Erythroblast (primary cell): Measurements from ENCODE around the gene LRP1B.
A peak's percentile ranks its signal among the peaks of the same experiment; 100 is the strongest.

Experiments
- DNase-seq, 2 experiments: peaks; one replicate each; lab custom pipeline; 2025; lab: John Stamatoyannopoulos, UW
- GATA1 ChIP-seq: IDR thresholded peaks from 2 replicates; pipeline ENCODE4 v1.6.1; 2011; ENCODE audit warnings: low read depth, mild to moderate bottlenecking, control low read depth, low read length, moderate library complexity
- POLR2A ChIP-seq: IDR thresholded peaks from 2 replicates; pipeline ENCODE4 v1.6.1; 2011; ENCODE audit warnings: mild to moderate bottlenecking, low read length

Gene LRP1B

DNA sequence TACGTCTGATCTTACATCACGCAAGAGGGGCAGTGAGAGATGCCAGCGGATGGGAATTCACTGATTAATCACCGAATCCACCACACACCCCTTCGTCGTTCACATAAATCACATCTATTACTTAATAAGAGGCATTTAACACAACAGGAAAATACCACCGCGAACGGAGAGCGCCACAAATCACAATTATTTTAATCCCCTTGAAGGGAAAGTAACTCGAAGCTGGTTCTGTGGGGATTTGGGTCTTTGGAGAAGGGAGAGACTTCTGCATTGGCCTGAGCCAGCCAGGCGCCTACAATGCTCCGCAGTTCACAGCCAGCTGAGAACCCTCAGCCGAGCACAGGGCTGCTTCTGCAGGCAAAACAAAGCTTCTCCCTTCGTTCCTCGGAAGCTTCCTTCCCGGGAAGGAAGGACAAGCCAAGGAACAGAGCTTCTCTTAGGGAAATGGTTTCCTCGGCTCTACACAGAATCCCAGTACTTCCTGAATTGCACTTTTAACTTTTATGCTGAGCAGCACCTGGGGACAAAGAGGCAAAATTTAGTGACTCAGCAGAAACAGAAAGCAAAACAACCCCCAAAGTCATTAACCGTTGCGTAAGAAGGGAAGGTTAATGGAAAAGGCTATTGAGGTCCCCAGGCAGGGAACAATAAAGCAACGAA lies at the start of gene LRP1B:
Gene LRP1B (minus strand): TSS at position 7 of the 660 bp plus-strand sequence. CDS start 287 bp downstream, outside the sequence.
- no peak for TF ChIP-seq GATA1
- no peak for TF ChIP-seq POLR2A
- peak; percentile 3 to 14 for DNase-seq

DNA sequence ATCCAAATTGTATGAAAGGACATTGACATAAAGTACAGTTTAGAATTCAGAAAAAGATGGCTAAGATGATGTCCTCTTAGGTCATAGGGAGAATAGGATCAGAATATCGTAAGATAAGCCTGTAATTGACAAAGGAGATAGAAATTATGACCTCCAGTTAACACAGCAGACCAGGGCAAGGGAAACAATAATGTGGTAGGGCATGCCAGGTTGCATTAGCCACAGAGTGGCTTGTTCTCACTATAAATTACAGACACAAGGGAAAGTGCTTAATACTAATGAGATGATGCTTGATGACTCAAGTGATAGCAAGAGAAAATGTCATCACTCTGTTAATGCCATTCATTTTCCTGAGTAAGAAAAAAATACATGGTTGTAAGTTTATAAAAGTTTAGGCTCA lies 48.9 kb upstream of the LRP1B start:
- no peak for TF ChIP-seq POLR2A
- no peak for TF ChIP-seq GATA1
- DNase-seq, result no peak

DNA sequence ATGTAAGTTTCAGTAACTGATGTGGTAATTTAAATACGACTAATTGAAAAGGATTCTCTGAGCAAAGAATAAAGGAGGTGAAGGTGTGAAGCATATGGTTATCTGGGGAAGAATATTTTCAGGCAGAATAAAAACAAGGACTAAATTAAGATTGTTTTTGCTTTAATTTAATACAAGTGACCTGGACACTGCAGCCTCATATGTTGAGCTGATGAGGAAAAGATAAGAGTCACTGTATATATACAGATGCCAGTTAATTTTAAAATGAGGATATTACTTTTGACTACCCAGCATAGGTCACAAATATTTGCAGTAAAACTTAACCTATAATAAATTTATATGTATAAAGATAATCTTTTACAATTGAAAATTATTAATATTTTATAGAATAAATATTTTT lies 47.8 kb upstream of the LRP1B start:
- TF ChIP-seq GATA1 (no peak), POLR2A (no peak)
- DNase-seq, result no peak

DNA sequence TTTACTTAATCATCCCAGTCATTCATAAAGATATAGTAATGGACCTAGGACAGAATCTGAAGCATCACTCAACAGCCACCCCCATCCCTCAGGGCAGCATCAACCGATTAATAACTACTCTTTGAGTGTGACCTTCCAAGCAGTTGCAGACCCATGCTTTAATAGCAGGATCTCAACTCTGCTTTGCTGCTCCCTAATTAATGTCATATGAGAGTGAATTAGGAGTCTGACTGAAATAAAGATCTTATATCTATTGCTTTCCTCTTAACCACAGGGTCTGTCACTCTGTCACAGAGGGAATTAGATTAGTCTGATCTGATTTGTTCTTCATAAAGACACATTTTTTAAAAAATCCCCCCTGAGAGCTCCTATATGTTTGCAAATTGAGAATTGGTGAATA lies 46.1 kb upstream of the LRP1B start:
- no peak for DNase-seq
- no peak for TF ChIP-seq POLR2A

DNA sequence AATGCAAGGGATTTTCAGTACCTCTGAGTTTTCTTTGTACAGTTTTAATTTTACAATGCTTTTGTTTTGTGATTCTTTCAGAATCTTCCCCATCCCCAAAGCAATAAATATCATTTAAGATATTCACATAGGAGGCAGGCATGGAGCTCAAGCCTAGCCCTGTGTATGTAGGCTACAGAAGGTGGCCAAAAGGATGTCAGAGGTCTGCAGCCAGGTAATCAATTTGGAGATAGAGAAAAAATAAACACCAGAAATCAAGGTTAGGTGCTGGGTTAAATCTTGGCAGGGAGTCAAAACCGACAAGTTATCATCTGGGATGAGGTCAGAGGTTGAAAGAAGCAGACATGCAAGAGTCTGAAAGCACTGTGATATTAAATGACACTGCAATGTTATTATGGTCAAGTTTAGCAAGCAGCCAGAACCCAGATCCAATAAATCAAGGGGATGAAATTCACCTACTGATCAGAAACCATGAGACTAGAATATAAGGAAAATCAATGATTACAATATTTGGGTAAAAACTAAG lies 45.1 kb upstream of the LRP1B start:
- TF ChIP-seq GATA1, result no peak
- no peak for TF ChIP-seq POLR2A
- DNase-seq, result peak in 1 of 2 experiments; percentile 20

DNA sequence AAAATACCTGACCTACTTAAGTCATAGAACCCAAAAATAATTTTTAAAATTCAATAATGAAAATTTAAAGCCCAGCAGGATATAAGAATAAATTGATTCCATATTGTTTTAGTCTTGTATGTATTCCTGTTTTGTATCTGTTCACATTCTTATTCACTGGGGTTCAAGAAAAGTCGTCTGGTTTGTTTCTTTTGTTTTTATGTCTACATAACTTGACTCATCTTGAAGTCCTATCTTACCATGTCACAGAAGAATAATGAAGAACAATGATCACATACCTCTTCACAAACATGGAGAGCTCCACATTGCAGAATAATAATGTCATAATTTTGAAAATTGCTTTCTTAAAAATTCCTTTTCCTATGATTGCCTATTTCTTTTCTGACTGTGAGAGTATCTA lies 43.4 kb upstream of the LRP1B start:
- TF ChIP-seq GATA1 (no peak), POLR2A (no peak)
- DNase-seq, result no peak

DNA sequence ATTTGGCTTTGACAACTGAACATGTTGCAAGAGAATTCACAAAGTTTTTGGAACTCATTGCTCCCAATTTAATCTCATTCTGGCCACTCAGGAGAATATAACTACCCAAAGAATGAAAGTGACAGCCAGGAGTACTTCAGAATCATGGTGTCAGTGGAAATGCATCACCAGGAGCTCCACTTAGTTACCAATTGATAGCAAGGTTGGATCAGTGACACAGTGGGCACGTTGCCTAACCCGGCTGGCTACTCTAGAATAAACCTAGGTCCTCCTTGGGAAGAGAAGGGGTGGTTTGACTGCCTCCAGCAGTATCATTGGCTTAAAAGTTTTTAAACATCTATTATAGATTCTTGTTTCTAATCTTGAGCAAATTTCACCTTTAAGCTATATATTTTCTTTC lies 40.0 kb upstream of the LRP1B start:
- TF ChIP-seq POLR2A (no peak), GATA1 (no peak)
- DNase-seq, result no peak

DNA sequence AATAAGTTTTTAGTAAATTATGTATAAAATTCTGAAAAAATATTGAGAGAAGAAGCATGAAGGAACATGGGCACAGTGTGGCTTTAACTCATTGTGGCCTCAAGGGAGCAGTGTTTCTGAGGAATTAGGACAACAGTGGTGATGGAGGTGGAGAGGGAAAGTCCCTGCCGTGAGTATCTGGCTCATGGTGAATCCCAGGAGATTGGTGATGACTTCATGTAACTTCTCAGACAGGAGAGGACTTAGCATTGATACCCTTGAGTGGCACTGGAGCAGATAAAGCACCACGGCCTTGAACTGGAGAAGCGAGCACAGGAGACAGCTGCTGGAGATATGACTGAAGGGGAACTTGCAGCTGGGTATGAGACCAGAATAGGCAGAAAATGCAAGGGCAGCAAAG lies 35.0 kb upstream of the LRP1B start:
- TF ChIP-seq POLR2A (no peak), GATA1 (no peak)
- peak in 1 of 2 experiments; percentile 2 for DNase-seq

DNA sequence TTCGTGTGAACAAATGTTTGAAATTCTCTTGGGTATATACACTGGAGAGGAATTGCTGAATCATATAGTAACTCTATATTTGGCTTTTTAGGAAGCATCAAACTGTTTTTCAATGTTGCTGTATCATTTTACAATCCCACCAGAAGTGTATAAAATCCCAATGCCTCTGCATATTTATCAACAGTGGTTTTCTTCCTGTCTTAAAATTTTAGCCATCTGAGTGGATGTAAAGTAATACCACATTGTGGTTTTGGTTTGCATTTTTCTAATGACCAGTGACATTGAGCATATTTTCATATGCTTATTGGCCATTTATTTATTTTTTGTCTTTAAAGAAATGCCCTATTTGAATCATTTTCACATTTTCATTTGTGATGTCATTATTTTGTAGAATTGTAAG lies 22.8 kb upstream of the LRP1B start:
- TF ChIP-seq POLR2A (no peak), GATA1 (no peak)
- DNase-seq, result no peak

DNA sequence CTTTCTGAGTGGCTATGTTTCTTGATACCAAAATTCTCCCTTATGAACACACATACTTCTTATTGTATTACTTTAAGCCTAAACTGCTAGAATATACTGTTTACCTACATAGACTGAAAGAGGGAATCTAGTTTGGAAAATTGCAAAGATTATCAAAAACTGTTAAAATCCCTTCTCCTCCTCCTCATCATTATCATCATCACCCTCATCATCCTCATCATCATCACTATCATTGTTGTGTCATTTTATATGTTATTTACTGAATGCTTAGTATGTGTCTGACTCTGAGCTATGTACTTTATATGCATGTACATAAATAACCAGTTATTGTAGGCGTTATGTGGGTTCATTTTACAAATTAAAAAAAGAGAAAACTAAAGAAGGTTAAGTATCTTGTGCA lies 19.6 kb upstream of the LRP1B start:
- TF ChIP-seq POLR2A (no peak), GATA1 (no peak)
- no peak for DNase-seq

DNA sequence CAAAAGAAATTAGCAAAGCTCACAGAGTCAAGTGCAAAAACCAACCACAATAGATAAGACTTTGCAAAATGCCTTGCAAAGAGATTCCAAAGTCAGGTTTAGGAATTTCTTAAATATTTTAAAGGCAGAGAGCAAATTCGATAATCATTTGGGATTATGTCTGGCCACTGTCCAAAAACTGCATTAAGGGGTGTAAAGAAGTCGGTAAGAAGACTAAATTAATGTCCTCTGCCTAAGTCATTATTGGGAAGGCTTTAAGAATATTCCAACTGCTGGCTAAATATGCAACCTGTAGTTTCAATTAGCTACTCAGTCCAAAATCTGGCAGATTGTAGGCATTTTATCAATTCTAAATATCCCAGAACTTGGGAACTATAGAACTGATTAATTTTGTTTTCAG lies 13.7 kb upstream of the LRP1B start:
- DNase-seq, result no peak
- TF ChIP-seq POLR2A, result no peak
- no peak for TF ChIP-seq GATA1

DNA sequence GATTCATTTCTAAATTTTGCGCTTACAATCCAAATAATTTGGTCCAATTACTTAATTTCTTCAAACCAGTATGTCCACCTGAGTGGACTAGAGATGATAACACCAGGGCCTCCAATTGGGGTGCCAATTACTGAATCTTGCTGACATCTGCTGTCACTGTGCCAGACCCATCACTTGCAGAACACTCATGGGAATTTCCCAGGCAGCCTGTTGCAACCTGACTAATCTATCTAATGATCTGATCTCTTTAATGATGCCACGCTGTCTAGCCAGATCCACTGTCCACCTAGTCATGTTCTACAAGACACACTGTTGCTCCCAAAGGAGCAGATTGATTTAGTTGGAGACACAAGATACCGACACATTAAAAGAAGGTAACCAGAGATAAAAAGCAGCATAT lies 11.8 kb upstream of the LRP1B start:
- TF ChIP-seq POLR2A (no peak), GATA1 (no peak)
- DNase-seq, result no peak

DNA sequence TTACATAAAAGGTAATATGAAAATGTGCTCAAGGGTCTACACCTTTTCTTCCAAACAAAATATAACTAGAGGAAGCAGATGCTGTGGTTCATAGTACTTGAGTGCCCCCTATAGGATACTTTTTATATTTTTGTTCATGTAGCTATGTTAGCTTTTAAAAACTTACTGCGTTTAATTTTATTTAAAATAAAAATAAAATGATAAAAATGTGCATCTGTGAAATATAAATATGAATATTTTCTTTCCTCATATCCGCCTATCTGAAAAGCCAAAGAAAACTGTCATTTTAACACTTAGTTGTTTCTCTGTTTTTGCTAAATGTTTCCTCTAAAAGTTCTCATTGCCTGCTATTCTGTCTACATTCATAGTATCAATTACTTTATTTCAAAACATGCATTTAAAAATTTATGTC lies 9.6 kb upstream of the LRP1B start:
- TF ChIP-seq POLR2A (no peak), GATA1 (no peak)
- DNase-seq, result peak; percentile 2 to 37

DNA sequence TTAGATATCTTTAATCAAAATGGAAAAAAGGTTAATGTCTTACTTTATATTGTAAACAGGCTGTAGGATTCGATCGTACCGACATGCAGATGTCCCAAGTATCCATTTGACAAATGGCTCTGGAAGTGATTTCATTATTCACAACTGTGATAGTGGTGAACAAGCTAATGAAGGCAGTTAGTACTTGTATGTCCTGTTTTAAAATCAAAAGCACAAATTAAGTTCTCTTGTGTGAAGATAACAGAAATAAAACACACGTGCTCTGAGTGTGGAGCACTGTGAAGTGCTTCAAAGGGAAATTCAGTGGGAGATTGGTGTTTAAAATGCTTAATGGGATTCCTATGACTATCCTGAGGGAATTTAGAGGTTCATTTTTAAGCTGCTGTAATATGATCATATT lies 8.6 kb upstream of the LRP1B start:
- TF ChIP-seq POLR2A, result no peak
- no peak for TF ChIP-seq GATA1
- no peak for DNase-seq

DNA sequence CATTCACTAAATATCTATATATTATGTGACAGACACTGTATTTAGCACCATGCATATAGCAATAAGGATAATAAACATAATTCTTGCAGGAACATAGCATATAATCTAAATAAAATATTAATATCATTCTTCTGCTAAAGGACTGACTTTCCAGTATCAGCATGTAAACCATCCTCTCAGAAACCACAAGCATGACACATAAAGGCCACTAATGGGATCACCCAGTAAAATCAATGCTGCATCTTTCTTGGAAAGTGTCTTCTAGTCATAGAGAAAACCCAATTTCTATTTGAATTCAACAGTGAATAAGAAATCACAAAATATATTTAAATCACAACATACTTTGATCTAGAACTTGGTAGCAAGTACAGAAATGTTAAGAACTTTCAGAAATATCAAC lies 5.8 kb upstream of the LRP1B start:
- no peak for TF ChIP-seq GATA1
- no peak for TF ChIP-seq POLR2A
- no peak for DNase-seq
